Testis (tissue), 3 donors: Measurements from ENCODE around the gene CPA3. TPM values are rescaled to one million over a fixed set of nuclear protein-coding genes. Genes with fewer than 3 reads are reported as not detected.

Source experiments
- DNase-seq: peaks from one replicate; pipeline ENCODE4 v3.0.0-alpha.2; 2019
- H3K27ac ChIP-seq, 2 donors: fragments of 200-600 bp; sonication (generic); one replicate each; pipeline ENCODE4 v1.5.1; 2019
- H3K27me3 ChIP-seq: fragments of 200-600 bp; sonication (generic); one replicate; pipeline ENCODE4 v1.5.1; 2019
- H3K36me3 ChIP-seq: fragments of 200-600 bp; sonication (generic); one replicate; pipeline ENCODE4 v1.5.1; 2017; ENCODE audit warnings: low read depth; ENCODE audit errors: missing control alignments
- H3K4me1 ChIP-seq: fragments of 200-600 bp; sonication (generic); one replicate; pipeline ENCODE4 v1.5.1; 2019
- H3K4me3 ChIP-seq, 2 donors: fragments of 200-600 bp; sonication (generic); one replicate each; pipeline ENCODE4 v1.5.1; 2017 to 2019
- H3K9me3 ChIP-seq: fragments of 200-600 bp; sonication (generic); one replicate; pipeline ENCODE4 v1.5.1; 2017
- POLR2A ChIP-seq: fragments of 450-650 bp; IDR thresholded peaks from one replicate; pipeline ENCODE4 v1.6.1; 2017; ENCODE audit warnings: antibody characterized with exemption, mild to moderate bottlenecking, moderate library complexity
- WGBS, 2 donors: methylation state at CpG; one replicate each; pipeline ENCODE4 v1.1.5; 2018; 5-methylcytosine and 5-hydroxymethylcytosine counted together
- intact Hi-C: fragments of 100-400 bp; cut with DNase I; formaldehyde crosslinking; loops from one replicate; pipeline ENCODE4 v1.15.1; 2023; ENCODE audit warnings: low total_unique reads
- polyA plus RNA-seq: library from polyadenylated mRNA; stranded (reverse); fragments of 350-450 nt; fragmentation: Illumina TruSeq; extraction: RNeasy Lipid Tissue Mini Kit (QIAGEN cat#74804); gene quantifications from one replicate; pipeline ENCODE4 v1.2.3, GENCODE V29; 2014; ENCODE audit warnings: low read depth, low replicate concordance; ENCODE audit not compliant: insufficient read depth
- total RNA-seq, 2 donors: library from RNA; depleted of rRNA; stranded (reverse); fragments of >200 nt; gene quantifications; one replicate each; pipeline ENCODE4 v1.2.3, GENCODE V29; 2016
- TF ChIP-seq, protein P1 (sequence below), 3 experiments: fragments of 450-650 bp in 2 of 3; fragments of 200-600 bp in 1 of 3; sonication (generic) in 1 of 3; IDR thresholded peaks; one replicate each; pipeline ENCODE4 v1.5.1; 2016 to 2019; ENCODE audit warnings: antibody characterized with exemption in 3 of 3, mild to moderate bottlenecking in 2 of 3, moderate library complexity in 1 of 3

CPA3 gene
- total and polyA plus RNA-seq, 3 donors from 2014 or later: 0.71 to 6.4 (median 4.6) TPM

DNA sequence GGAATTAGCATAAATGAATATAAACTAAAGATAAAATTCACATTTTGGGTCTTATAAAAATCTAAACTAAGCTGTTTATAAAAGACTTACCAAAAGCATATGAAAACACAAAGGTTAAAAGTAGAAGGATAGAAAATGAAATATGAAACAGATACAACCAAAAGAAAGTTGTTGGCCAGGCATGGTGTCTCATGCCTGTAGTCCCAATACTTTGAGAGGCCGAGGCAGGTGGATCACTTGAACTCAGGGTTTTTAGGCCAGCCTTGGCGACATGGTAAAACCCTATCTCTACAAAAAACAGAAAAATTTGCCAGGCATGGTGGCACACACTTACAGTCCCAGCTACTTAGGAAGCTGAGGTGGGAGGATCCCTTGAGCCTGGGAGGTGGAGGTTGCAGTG is 51.0 kb downstream of the CPA3 start:
- TF ChIP-seq, protein P1, sequence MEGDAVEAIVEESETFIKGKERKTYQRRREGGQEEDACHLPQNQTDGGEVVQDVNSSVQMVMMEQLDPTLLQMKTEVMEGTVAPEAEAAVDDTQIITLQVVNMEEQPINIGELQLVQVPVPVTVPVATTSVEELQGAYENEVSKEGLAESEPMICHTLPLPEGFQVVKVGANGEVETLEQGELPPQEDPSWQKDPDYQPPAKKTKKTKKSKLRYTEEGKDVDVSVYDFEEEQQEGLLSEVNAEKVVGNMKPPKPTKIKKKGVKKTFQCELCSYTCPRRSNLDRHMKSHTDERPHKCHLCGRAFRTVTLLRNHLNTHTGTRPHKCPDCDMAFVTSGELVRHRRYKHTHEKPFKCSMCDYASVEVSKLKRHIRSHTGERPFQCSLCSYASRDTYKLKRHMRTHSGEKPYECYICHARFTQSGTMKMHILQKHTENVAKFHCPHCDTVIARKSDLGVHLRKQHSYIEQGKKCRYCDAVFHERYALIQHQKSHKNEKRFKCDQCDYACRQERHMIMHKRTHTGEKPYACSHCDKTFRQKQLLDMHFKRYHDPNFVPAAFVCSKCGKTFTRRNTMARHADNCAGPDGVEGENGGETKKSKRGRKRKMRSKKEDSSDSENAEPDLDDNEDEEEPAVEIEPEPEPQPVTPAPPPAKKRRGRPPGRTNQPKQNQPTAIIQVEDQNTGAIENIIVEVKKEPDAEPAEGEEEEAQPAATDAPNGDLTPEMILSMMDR (IDR thresholded peaks at IDR 0.05): no peak
- no peak for TF ChIP-seq POLR2A
- H3K9me3 ChIP-seq: no peaks in the 10 kb centered on the region
- H3K27me3 ChIP-seq: no peaks in the 10 kb centered on the region
- intact Hi-C loops: no loop called here
- no peak overlapping the region for H3K4me3 ChIP-seq
- H3K4me1 ChIP-seq: no peaks in the 10 kb centered on the region
- H3K27ac ChIP-seq: no peak overlapping the region
- H3K36me3 ChIP-seq: no peaks in the 10 kb centered on the region
- no peak for DNase-seq
- WGBS, 2 donors: 91 to 98% methylated on average over 2 of the region's 2 CpGs

DNA sequence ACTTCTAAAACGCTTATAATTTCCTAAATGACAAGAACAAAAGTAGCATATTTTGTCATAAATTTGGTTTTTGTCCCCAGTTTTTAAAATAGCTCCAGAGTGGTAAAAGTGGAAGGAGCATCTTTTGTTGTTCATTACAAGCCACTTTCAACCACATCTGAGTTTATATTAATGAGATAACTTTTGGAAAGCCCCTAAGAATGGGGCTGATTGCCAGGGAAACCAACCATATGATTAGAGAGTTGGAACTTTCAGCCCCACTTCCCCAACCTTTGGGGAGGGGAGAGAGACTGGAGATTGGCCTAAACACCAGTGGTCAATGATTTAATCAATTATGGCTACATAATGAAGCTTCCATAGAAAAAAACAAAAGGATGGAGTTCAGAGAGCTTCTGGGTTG is 57.4 kb downstream of the CPA3 start:
- Histone ChIP-seq H3K27ac (no peak overlapping the region), H3K9me3 (no peaks in the 10 kb centered on the region), H3K27me3 (no peaks in the 10 kb centered on the region), H3K36me3 (no peaks in the 10 kb centered on the region), H3K4me3 (no peak overlapping the region), H3K4me1 (no peaks in the 10 kb centered on the region)
- intact Hi-C loops: no loop called here
- TF ChIP-seq, protein P1 (IDR thresholded peaks at IDR 0.05): no peak
- no peak for TF ChIP-seq POLR2A
- WGBS, 2 donors: 79 to 87% methylated on average over 1 of the region's 1 CpG
- DNase-seq: no peak

DNA sequence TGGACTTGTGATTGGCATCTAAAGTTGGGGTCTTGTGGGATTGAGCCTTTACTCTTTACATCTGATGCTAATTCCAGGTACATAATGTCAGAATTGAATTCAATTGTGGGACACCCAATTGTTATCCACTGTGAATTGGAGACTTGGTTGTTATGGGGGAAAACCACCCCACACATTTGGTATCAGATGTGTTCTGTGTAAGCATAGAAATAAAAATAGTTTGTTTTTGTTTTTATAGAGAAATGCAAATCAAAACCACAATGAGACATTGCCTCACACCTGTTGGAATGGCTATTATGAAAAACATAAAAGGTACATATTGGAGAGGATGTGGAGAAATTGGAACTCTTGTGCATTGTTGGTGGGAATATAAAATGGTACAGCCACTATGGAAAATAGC is 58.5 kb downstream of the CPA3 start:
- intact Hi-C loops: no loop called here

DNA sequence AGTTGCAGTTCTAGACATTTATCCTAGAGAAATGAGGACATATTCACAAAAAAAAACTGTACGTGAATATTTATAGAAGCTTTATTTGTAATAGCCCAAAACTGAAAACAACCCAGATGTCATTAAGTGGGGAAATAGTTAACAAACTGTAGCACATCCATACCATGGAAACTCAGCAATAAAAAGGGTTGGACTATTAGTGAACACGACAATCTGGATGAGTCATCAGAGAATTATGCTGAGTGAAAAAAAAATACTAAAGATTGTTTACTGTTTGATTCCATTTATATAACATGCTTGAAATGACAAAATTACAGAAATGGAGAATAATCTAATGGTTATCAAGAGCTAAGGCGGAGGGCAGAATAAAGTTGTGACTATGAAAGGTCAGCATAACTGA is 59.5 kb downstream of the CPA3 start:
- Histone ChIP-seq H3K36me3 (no peaks in the 10 kb centered on the region), H3K27me3 (no peaks in the 10 kb centered on the region), H3K9me3 (no peaks in the 10 kb centered on the region), H3K27ac (no peak overlapping the region), H3K4me3 (no peak overlapping the region), H3K4me1 (no peaks in the 10 kb centered on the region)
- WGBS, 2 donors: 60 to 67% methylated on average over 3 of the region's 3 CpGs
- no peak for DNase-seq
- intact Hi-C loops: no loop called here
- TF ChIP-seq POLR2A: no peak
- TF ChIP-seq, protein P1 (IDR thresholded peaks at IDR 0.05): no peak

More for the DNA sequence above, 58.5 kb downstream of the CPA3 start:
- no peaks in the 10 kb centered on the region for H3K36me3 ChIP-seq
- no peaks in the 10 kb centered on the region for H3K9me3 ChIP-seq
- no peak for DNase-seq
- TF ChIP-seq POLR2A: no peak
- TF ChIP-seq, protein P1 (IDR thresholded peaks at IDR 0.05): no peak
- no peaks in the 10 kb centered on the region for H3K27me3 ChIP-seq
- no peak overlapping the region for H3K27ac ChIP-seq
- no peak overlapping the region for H3K4me3 ChIP-seq
- H3K4me1 ChIP-seq: no peaks in the 10 kb centered on the region

DNA sequence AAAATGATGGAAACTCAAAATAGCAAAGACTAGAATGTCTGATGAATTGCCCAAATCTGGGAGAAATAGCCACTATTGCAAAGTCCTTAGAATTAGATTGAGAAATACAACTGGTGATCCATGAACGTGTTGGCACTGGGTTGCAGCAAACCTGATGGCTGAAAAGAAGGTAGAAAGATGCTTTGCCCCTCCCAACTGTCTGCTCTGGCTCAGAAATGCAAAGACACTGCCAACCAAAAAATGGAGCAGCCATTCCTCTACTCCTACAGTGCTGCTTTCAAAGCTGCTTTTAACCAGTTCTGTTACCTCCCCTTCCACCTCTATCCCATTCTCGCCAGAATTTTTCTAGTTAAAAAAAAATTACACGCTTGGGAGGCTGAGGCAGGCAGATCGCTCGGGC is 60.7 kb downstream of the CPA3 start:
- intact Hi-C loops: no loop called here
- no peaks in the 10 kb centered on the region for H3K27me3 ChIP-seq
- no peak overlapping the region for H3K27ac ChIP-seq
- DNase-seq: no peak
- H3K9me3 ChIP-seq: no peaks in the 10 kb centered on the region
- H3K36me3 ChIP-seq: no peaks in the 10 kb centered on the region
- TF ChIP-seq, protein P1 (IDR thresholded peaks at IDR 0.05): no peak
- 79 to 87% methylated on average over 5 of the region's 5 CpGs for WGBS, 2 donors
- no peak overlapping the region for H3K4me3 ChIP-seq
- no peaks in the 10 kb centered on the region for H3K4me1 ChIP-seq
